GM23248 (cell line): Measurements from ENCODE around the gene TPRG1L.

Experiments used
- EZH2 ChIP-seq: fragments of 200-600 bp; sonication (generic); IDR thresholded peaks from 2 replicates; pipeline ENCODE4 v1.6.1; 2018; ENCODE audit warnings: antibody characterized with exemption, mild to moderate bottlenecking; ENCODE audit not compliant: insufficient read depth, poor library complexity, severe bottlenecking
- EZH2phosphoT487 ChIP-seq: fragments of 200-600 bp; sonication (generic); IDR thresholded peaks from 2 replicates; pipeline ENCODE4 v1.6.1; 2018; ENCODE audit warnings: antibody characterized with exemption, moderate library complexity, mild to moderate bottlenecking, low read depth; ENCODE audit not compliant: insufficient read depth

DNA sequence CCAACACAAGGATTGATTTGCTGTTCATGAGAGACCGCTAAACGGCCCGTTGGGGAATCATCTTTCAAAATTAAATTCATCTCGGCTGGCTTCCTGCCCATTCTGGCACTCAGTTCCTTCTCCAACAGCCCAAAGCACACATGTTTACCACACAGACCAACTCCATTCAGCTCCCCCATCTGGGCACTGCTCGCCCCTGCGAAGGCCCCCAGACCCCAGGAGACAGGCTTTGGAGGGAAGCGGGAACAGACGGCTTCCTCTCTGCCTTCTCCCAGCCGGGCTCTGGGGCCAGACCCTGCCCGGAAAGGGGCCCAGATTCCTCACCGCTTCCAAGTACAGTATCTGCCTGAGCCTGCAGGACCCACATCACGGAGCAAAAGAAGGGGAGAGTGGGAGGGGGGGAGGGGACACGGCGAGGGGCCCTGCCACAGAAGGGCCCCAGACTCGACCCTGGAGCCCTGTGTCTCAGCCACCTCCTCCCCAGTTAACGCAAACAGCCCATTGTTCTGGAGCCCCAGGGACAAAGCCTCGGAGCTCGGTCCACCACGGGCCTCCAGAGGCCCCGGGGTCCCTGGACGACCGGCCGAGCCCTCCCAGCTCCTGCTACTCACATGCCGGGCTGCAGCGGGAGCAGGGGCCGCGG is 14.2 kb upstream of the TPRG1L start:
- TF ChIP-seq EZH2 (no peak), EZH2phosphoT487 (no peak)
